GM12878 (cell line): ENCODE measurements around the gene GPRIN2. TPM values are rescaled to one million over a fixed set of nuclear protein-coding genes. Genes with fewer than 3 reads are reported as not detected.

Source experiments
- ATAC-seq: fragments of 200-7000 bp; cut with Tn5 transposase; 3 replicates; pipeline ENCODE4 v1.9.1; 2020; ENCODE audit warnings: mild to moderate bottlenecking, moderate library complexity
- BruUV-seq: library from RNA; stranded (reverse); fragments of 400-500 nt; replicated peaks from 2 replicates; lab custom pipeline; 2021; lab: Mats Ljungman, UMichigan
- CTCF ChIA-PET: fragments of 300-600 bp; sonication (Branson Sonifier 250); formaldehyde crosslinking; extraction: SDS; loops from one replicate; lab custom pipeline; 2021; ENCODE audit warnings: inconsistent platforms; lab: Yijun Ruan, JAX
- POLR2A ChIA-PET: fragments of 350-600 bp; formaldehyde crosslinking; extraction: SDS; loops from one replicate; lab custom pipeline; 2021; ENCODE audit warnings: inconsistent platforms; lab: Charles Lee
- RAD21 ChIA-PET: fragments of 300-600 bp; sonication (Branson Sonifier 250); formaldehyde crosslinking; loops from one replicate; lab custom pipeline; 2023; ENCODE audit warnings: antibody characterized with exemption; ENCODE audit not compliant: unreplicated experiment; lab: Charles Lee
- SMC1A ChIA-PET: fragments of 300-600 bp; sonication (Branson Sonifier 250); formaldehyde crosslinking; loops from one replicate; lab custom pipeline; 2023; ENCODE audit not compliant: unreplicated experiment, uncharacterized antibody; lab: Charles Lee
- DNase-seq: peaks from one replicate; pipeline ENCODE4 v3.0.0-alpha.2; 2011; ENCODE audit warnings: low read depth, low spot score
- FAIRE-seq: peaks from 3 replicates; lab custom pipeline; 2011; peaks lifted over from hg19 to GRCh38; lab: Jason Lieb, UNC
- H2AFZ ChIP-seq: 2 replicates; pipeline ENCODE4 v1.6.0; 2011; ENCODE audit warnings: low read depth, low read length, control low read depth; ENCODE audit not compliant: control insufficient read depth
- H3K27ac ChIP-seq: 2 replicates; pipeline ENCODE4 v1.5.1; 2011; ENCODE audit warnings: control low read depth; ENCODE audit not compliant: control insufficient read depth, insufficient read depth
- H3K27me3 ChIP-seq, 2 experiments: replicated peaks in 1 of 2; 2 replicates each; pipeline versions ENCODE4 v1.6.0 to v1.6.1; 2011; ENCODE audit warnings: low read length in 1 of 2; ENCODE audit not compliant: control insufficient read depth in 2 of 2, insufficient read depth in 2 of 2
- H3K36me3 ChIP-seq, 2 experiments: 2 replicates each; pipeline ENCODE4 v1.5.1; 2011; ENCODE audit warnings: low read length in 1 of 2; ENCODE audit not compliant: control insufficient read depth in 2 of 2, insufficient read depth in 2 of 2
- H3K4me1 ChIP-seq: 2 replicates; pipeline ENCODE4 v1.6.1; 2011; ENCODE audit warnings: mild to moderate bottlenecking, low read length, moderate library complexity, mixed read lengths; ENCODE audit not compliant: control insufficient read depth, insufficient read depth
- H3K4me2 ChIP-seq: 2 replicates; pipeline ENCODE4 v1.6.0; 2011; ENCODE audit warnings: control low read depth; ENCODE audit not compliant: control insufficient read depth, insufficient read depth
- H3K4me3 ChIP-seq: fragments of 200-600 bp; sonication (generic); 2 replicates; pipeline ENCODE4 v1.5.1; 2016
- H3K79me2 ChIP-seq: 2 replicates; pipeline ENCODE4 v1.6.0; 2011; ENCODE audit warnings: low read length; ENCODE audit not compliant: control insufficient read depth, insufficient read depth
- H3K9ac ChIP-seq: 2 replicates; pipeline ENCODE4 v1.8.0; 2011; ENCODE audit warnings: low read length, control low read depth, mixed read lengths; ENCODE audit not compliant: control insufficient read depth, insufficient read depth
- H3K9me3 ChIP-seq: replicated peaks from 3 replicates; pipeline ENCODE4 v1.5.1; 2011; ENCODE audit warnings: mild to moderate bottlenecking, low read length; ENCODE audit not compliant: control insufficient read depth, insufficient read depth
- H4K20me1 ChIP-seq: 2 replicates; pipeline ENCODE4 v1.6.0; 2011; ENCODE audit not compliant: control insufficient read depth, insufficient read depth
- BCL11A ChIP-seq: IDR thresholded peaks from 2 replicates; pipeline ENCODE4 v1.6.1; 2011; ENCODE audit warnings: low read depth, low read length
- BRCA1 ChIP-seq: IDR thresholded peaks from 2 replicates; pipeline ENCODE4 v1.6.1; 2011; ENCODE audit warnings: low read depth, low read length, improper control_type of control experiment
- HDAC2 ChIP-seq: fragments of 200-600 bp; sonication (generic); IDR thresholded peaks from 2 replicates; pipeline ENCODE4 v1.6.1; 2017
- HDGF ChIP-seq: fragments of 450-650 bp; IDR thresholded peaks from 2 replicates; pipeline ENCODE4 v1.6.1; 2016; ENCODE audit warnings: antibody characterized with exemption
- LARP7 ChIP-seq: fragments of 450-650 bp; IDR thresholded peaks from 2 replicates; pipeline ENCODE4 v1.6.1; 2017; ENCODE audit warnings: mild to moderate bottlenecking
- MEF2B ChIP-seq: fragments of 450-650 bp; IDR thresholded peaks from 2 replicates; pipeline ENCODE4 v1.6.1; 2018; ENCODE audit warnings: mild to moderate bottlenecking, moderate library complexity; ENCODE audit not compliant: partially characterized antibody, poor library complexity, severe bottlenecking
- NFIC ChIP-seq: IDR thresholded peaks from 2 replicates; pipeline ENCODE4 v1.6.1; 2012; ENCODE audit warnings: low read depth, mild to moderate bottlenecking, inconsistent platforms, low read length, moderate library complexity
- SMAD5 ChIP-seq: IDR thresholded peaks from 2 replicates; pipeline ENCODE4 v1.6.1; 2016; ENCODE audit warnings: antibody characterized with exemption, low read depth
- SUZ12 ChIP-seq: fragments of 200-600 bp; sonication (generic); IDR thresholded peaks from one replicate; pipeline ENCODE4 v1.6.1; 2018; ENCODE audit warnings: antibody characterized with exemption, mild to moderate bottlenecking; ENCODE audit not compliant: unreplicated experiment
- TCF7 ChIP-seq: IDR thresholded peaks from 2 replicates; pipeline ENCODE4 v1.6.1; 2014; ENCODE audit warnings: antibody characterized with exemption, borderline replicate concordance
- YY1 ChIP-seq: IDR thresholded peaks from 2 replicates; pipeline ENCODE4 v1.6.1; 2011; ENCODE audit warnings: low read depth, mild to moderate bottlenecking, low read length
- ZZZ3 ChIP-seq: IDR thresholded peaks from 2 replicates; pipeline ENCODE4 v1.6.1; 2011; ENCODE audit warnings: low read depth; ENCODE audit not compliant: control insufficient read depth, insufficient read length
- WGBS: methylation state at CpG from one replicate; pipeline ENCODE4 v1.1.6; 2016; ENCODE audit warnings: low lambda C conversion rate; ENCODE audit not compliant: insufficient replicate concordance, insufficient coverage; ENCODE audit errors: missing lambda C conversion rate; 5-methylcytosine and 5-hydroxymethylcytosine counted together
- in situ Hi-C: fragments of 300-500 bp; cut with MboI; formaldehyde crosslinking; loops from 9 replicates; pipeline ENCODE4 v1.14.3; 2018; ENCODE audit warnings: mixed read lengths
- intact Hi-C: fragments of 100-400 bp; cut with micrococcal nuclease; formaldehyde crosslinking; loops from one replicate; pipeline ENCODE4 v1.14.2; 2022; ENCODE audit not compliant: unreplicated experiment
- polyA plus RNA-seq, 11 experiments: library from polyadenylated mRNA; depleted of rRNA in 4 of 11; unstranded in 6 of 11; stranded (reverse) in 5 of 11; fragments of >200 nt; fragmentation: Nextera tagmentation in 4 of 11; fragmentation: Illumina TruSeq in 1 of 11; extraction: Ambion mirVana in 4 of 11; extraction: Trizol in 1 of 11; gene quantifications; 1 replicate in 1 of 11; 2 replicates in 10 of 11; pipeline versions ENCODE4 v1.2.1 to v1.2.3, GENCODE V29; 2011 to 2016; ENCODE audit warnings: inconsistent platforms in 2 of 11, missing spikeins in 2 of 11, low read depth in 1 of 11
- total RNA-seq, 4 experiments: library from RNA; depleted of rRNA in 3 of 4; stranded (reverse); fragments of >200 nt in 3 of 4; fragmentation: Illumina TruSeq in 1 of 4; extraction: Trizol in 1 of 4; gene quantifications; 2 replicates each; pipeline versions ENCODE4 v1.2.1 to v1.2.3, GENCODE V29; 2013 to 2021
- TF ChIP-seq, protein P1 (sequence below): fragments of 450-650 bp; IDR thresholded peaks from 2 replicates; pipeline ENCODE4 v1.6.1; 2017; ENCODE audit warnings: antibody characterized with exemption, mild to moderate bottlenecking, moderate library complexity
- TF ChIP-seq, protein P2 (sequence below): IDR thresholded peaks from 2 replicates; pipeline ENCODE4 v1.6.1; 2011; ENCODE audit warnings: mild to moderate bottlenecking, low read depth, low read length, moderate library complexity; ENCODE audit not compliant: insufficient replicate concordance
- TF ChIP-seq, protein P3 (sequence below): IDR thresholded peaks from 2 replicates; pipeline ENCODE4 v1.6.1; 2012; ENCODE audit warnings: low read depth, low read length, improper control_type of control experiment

Gene GPRIN2
- total and polyA plus RNA-seq, 10 of the 15 experiments (the other 5 are each of a cell fraction or from before 2014, with no cell fraction given): 0.13 TPM; not detected in 9

DNA sequence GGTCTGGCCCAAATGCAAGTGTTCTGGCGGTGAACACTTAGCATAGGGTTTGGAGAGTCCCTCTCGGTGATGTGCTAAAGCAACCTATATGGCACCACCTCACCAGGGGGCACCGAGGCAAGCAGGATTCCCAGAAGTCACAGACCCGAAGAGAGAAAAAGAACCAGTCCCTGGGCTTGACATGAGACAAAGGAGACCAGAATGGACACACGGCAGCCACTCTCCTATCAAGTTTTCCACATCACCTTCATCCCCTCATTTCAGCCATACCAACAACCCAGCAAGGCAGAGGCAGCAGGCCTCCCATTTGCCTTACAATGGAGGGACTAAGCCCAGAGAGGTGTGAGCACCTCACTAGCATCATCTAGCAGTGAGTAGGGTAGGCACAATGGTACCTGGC, 19.7 kb downstream of the GPRIN2 start:
- no peak for DNase-seq
- intact Hi-C loops: no loop called here
- no peak for ATAC-seq
- WGBS: 19% methylated on average over 5 of the region's 5 CpGs
- in situ Hi-C loops: no loop called here
- Histone ChIP-seq H3K27me3 (0 out of 4 replicates have a peak, but pooled peaks cover 0 to 2% of the 10 kb centered on the region in 2 experiments), H3K9ac (no peak overlapping the region), H3K9me3 (no peaks in the 10 kb centered on the region), H4K20me1 (no peaks in the 10 kb centered on the region), H3K27ac (no peak overlapping the region), H3K79me2 (no peaks in the 10 kb centered on the region), H3K36me3 (no peaks in the 10 kb centered on the region), H2AFZ (no peak overlapping the region), H3K4me2 (no peak overlapping the region), H3K4me1 (no peaks in the 10 kb centered on the region), H3K4me3 (no peak overlapping the region)
- ChIA-PET POLR2A (no interaction called here), RAD21 (no interaction called here), SMC1A (no interaction called here), CTCF (no interaction called here)
- TF ChIP-seq NFIC: no peak
- TF ChIP-seq HDGF: no peak
- no peak for TF ChIP-seq HDAC2
- TF ChIP-seq BCL11A: no peak
- TF ChIP-seq SUZ12: no peak
- TF ChIP-seq SMAD5: no peak
- FAIRE-seq: no peak
- BruUV-seq: no TSS peak

DNA sequence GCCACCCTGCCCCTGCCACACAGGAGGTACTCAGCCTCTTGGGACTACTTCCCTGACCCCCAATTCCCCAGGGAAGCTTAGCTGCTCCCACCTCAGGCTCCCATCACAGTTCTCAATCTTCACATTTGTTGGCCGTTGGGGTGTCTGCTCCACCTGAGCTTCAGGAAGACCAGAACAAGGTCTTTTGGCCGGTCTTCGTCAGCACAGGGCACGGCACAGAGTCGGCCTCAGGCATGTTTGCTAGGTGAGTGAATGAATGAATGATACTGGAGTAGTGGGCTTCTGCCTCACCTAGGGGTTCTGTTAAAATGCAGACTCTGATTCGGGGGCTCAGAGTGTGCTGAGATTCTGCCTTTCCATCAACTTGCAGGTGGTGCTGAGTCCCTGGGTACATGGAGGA, 20.3 kb downstream of the GPRIN2 start:
- H3K36me3 ChIP-seq: no peaks in the 10 kb centered on the region
- FAIRE-seq (no peak), ATAC-seq (no peak), DNase-seq (no peak)
- SMC1A ChIA-PET: no interaction called here
- intact Hi-C loops: no loop called here
- BruUV-seq: no TSS peak
- 47% methylated on average over 6 of the region's 6 CpGs for WGBS
- H4K20me1 ChIP-seq: no peaks in the 10 kb centered on the region
- no peak overlapping the region for H2AFZ ChIP-seq
- H3K79me2 ChIP-seq: no peaks in the 10 kb centered on the region
- no peaks in the 10 kb centered on the region for H3K4me1 ChIP-seq
- H3K27me3 ChIP-seq: 0 out of 4 replicates have a peak, but pooled peaks cover 0 to 2% of the 10 kb centered on the region in 2 experiments
- POLR2A ChIA-PET: no interaction called here
- RAD21 ChIA-PET: no interaction called here
- in situ Hi-C loops: no loop called here
- H3K4me3 ChIP-seq: no peak overlapping the region
- H3K27ac ChIP-seq: no peak overlapping the region
- H3K9ac ChIP-seq: no peak overlapping the region
- no peak overlapping the region for H3K4me2 ChIP-seq
- CTCF ChIA-PET: no interaction called here
- H3K9me3 ChIP-seq: no peaks in the 10 kb centered on the region
- no peak for TF ChIP-seq ZZZ3
- TF ChIP-seq, protein P1, sequence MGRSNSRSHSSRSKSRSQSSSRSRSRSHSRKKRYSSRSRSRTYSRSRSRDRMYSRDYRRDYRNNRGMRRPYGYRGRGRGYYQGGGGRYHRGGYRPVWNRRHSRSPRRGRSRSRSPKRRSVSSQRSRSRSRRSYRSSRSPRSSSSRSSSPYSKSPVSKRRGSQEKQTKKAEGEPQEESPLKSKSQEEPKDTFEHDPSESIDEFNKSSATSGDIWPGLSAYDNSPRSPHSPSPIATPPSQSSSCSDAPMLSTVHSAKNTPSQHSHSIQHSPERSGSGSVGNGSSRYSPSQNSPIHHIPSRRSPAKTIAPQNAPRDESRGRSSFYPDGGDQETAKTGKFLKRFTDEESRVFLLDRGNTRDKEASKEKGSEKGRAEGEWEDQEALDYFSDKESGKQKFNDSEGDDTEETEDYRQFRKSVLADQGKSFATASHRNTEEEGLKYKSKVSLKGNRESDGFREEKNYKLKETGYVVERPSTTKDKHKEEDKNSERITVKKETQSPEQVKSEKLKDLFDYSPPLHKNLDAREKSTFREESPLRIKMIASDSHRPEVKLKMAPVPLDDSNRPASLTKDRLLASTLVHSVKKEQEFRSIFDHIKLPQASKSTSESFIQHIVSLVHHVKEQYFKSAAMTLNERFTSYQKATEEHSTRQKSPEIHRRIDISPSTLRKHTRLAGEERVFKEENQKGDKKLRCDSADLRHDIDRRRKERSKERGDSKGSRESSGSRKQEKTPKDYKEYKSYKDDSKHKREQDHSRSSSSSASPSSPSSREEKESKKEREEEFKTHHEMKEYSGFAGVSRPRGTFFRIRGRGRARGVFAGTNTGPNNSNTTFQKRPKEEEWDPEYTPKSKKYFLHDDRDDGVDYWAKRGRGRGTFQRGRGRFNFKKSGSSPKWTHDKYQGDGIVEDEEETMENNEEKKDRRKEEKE: no peak
- no peak for TF ChIP-seq LARP7
- no peak for TF ChIP-seq BRCA1
- TF ChIP-seq, protein P2, sequence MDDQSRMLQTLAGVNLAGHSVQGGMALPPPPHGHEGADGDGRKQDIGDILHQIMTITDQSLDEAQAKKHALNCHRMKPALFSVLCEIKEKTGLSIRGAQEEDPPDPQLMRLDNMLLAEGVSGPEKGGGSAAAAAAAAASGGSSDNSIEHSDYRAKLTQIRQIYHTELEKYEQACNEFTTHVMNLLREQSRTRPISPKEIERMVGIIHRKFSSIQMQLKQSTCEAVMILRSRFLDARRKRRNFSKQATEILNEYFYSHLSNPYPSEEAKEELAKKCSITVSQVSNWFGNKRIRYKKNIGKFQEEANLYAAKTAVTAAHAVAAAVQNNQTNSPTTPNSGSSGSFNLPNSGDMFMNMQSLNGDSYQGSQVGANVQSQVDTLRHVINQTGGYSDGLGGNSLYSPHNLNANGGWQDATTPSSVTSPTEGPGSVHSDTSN: no peak
- no peak for TF ChIP-seq TCF7
- TF ChIP-seq, protein P3, sequence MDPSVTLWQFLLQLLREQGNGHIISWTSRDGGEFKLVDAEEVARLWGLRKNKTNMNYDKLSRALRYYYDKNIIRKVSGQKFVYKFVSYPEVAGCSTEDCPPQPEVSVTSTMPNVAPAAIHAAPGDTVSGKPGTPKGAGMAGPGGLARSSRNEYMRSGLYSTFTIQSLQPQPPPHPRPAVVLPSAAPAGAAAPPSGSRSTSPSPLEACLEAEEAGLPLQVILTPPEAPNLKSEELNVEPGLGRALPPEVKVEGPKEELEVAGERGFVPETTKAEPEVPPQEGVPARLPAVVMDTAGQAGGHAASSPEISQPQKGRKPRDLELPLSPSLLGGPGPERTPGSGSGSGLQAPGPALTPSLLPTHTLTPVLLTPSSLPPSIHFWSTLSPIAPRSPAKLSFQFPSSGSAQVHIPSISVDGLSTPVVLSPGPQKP: no peak
- TF ChIP-seq YY1: no peak
- no peak for TF ChIP-seq MEF2B
